ENCODE measurements around the gene HDAC2.

The HDAC2 gene

GRCh38 chr6:113980937-113981554 is 10.1 kb upstream of the HDAC2 start:
- no peaks in the 10 kb centered on the region for H3K36me3 ChIP-seq
- H3K9me3 ChIP-seq = no peaks in the 10 kb centered on the region
- H3K4me1 ChIP-seq = no peaks in the 10 kb centered on the region
- peak; percentile 56 for DNase-seq
- TF ChIP-seq CTCF (IDR thresholded peaks at IDR 0.05; ENCODE audit: low read depth, low read length) = peak; percentile 83
- no peaks in the 10 kb centered on the region for H3K27me3 ChIP-seq
- no peak overlapping the region for H3K4me3 ChIP-seq (ENCODE audit: low read depth, low read length)

GRCh38 chr6:113979937-113980336 is 9.0 kb upstream of the HDAC2 start:
- H3K36me3 ChIP-seq = no peaks in the 10 kb centered on the region
- TF ChIP-seq CTCF (IDR thresholded peaks at IDR 0.05; ENCODE audit: low read depth, low read length) = no peak
- H3K27me3 ChIP-seq = no peaks in the 10 kb centered on the region
- H3K4me3 ChIP-seq (ENCODE audit: low read depth, low read length) = no peak overlapping the region
- no peaks in the 10 kb centered on the region for H3K4me1 ChIP-seq
- H3K9me3 ChIP-seq = no peaks in the 10 kb centered on the region
- DNase-seq = no peak

- Histone ChIP-seq H3K27me3 (no peaks in the 10 kb centered on the region), H3K36me3 (no peaks in the 10 kb centered on the region)
Measured at GRCh38 chr6:113978084-113978675, 7.2 kb upstream of the HDAC2 start.

GRCh38 chr6:113976806-113977205 is 5.9 kb upstream of the HDAC2 start:
- Histone ChIP-seq H3K4me3 (ENCODE audit: low read depth, low read length) (no peak overlapping the region), H3K27me3 (no peaks in the 10 kb centered on the region), H3K9me3 (no peaks in the 10 kb centered on the region), H3K36me3 (no peaks in the 10 kb centered on the region), H3K4me1 (no peaks in the 10 kb centered on the region)
- no peak for DNase-seq
- TF ChIP-seq CTCF (IDR thresholded peaks at IDR 0.05; ENCODE audit: low read depth, low read length) = no peak

More at GRCh38 chr6:113978084-113978675, 7.2 kb upstream of the HDAC2 start:
- Histone ChIP-seq H3K4me1 (no peaks in the 10 kb centered on the region), H3K9me3 (no peaks in the 10 kb centered on the region), H3K4me3 (ENCODE audit: low read depth, low read length) (no peak overlapping the region)
- DNase-seq = no peak
- no peak for TF ChIP-seq CTCF (IDR thresholded peaks at IDR 0.05; ENCODE audit: low read depth, low read length)

- DNase-seq = no peak
- no peak for TF ChIP-seq CTCF (IDR thresholded peaks at IDR 0.05; ENCODE audit: low read depth, low read length)
- Histone ChIP-seq H3K4me3 (ENCODE audit: low read depth, low read length) (peak overlapping the region; percentile 71), H3K27me3 (no peaks in the 10 kb centered on the region), H3K4me1 (no peaks in the 10 kb centered on the region), H3K36me3 (no peaks in the 10 kb centered on the region; the same call in 1 of the 2 replicates), H3K9me3 (no peaks in the 10 kb centered on the region)
Measured at GRCh38 chr6:113971741-113972140, 793 bp upstream of the HDAC2 start.

Data from BE2C (cell line).